Transverse colon (tissue), 4 donors: Measurements from ENCODE around the gene AP1S2. TPM values are rescaled to one million over a fixed set of nuclear protein-coding genes. Genes with fewer than 3 reads are reported as not detected.
"Not testable (repeated sequence)": the region's sequence is repeated elsewhere in the genome, so short reads cannot be mapped to it uniquely, and the experiment has no call there.

Experiments
- DNase-seq: peaks from one replicate; pipeline ENCODE4 v3.0.0-alpha.2; 2019
- H3K27ac ChIP-seq, 4 donors: fragments of 200-600 bp; sonication (generic); 2 replicates each; pipeline ENCODE4 v1.5.1; 2016 to 2018; ENCODE audit warnings: inconsistent platforms in 4 of 4
- H3K27me3 ChIP-seq: fragments of 200-600 bp; sonication (generic); 2 replicates; pipeline ENCODE4 v1.5.1; 2017; ENCODE audit warnings: inconsistent platforms
- H3K36me3 ChIP-seq, 4 donors: fragments of 200-600 bp; sonication (generic); 2 replicates each; pipeline ENCODE4 v1.5.1; 2017 to 2019; ENCODE audit warnings: inconsistent platforms in 4 of 4
- H3K4me1 ChIP-seq, 4 donors: fragments of 200-600 bp; sonication (generic); 2 replicates each; pipeline ENCODE4 v1.5.1; 2017 to 2020; ENCODE audit warnings: inconsistent platforms in 4 of 4
- H3K4me3 ChIP-seq, 4 donors: fragments of 200-600 bp; sonication (generic); 1 replicate in 1 of 4; 2 replicates in 3 of 4; pipeline versions ENCODE4 v1.5.1 to v1.6.1; 2017 to 2019; ENCODE audit warnings: inconsistent platforms in 4 of 4
- H3K9me3 ChIP-seq, 2 donors: fragments of 200-600 bp; sonication (generic); 2 replicates each; pipeline ENCODE4 v1.5.1; 2017 to 2019; ENCODE audit warnings: inconsistent platforms in 2 of 2
- CTCF ChIP-seq, 5 experiments: fragments of 200-600 bp in 3 of 5; fragments of 450-650 bp in 2 of 5; sonication (generic) in 3 of 5; IDR thresholded peaks; 1 replicate in 2 of 5; 2 replicates in 3 of 5; pipeline ENCODE4 v1.5.1; 2016 to 2017; ENCODE audit warnings: antibody characterized with exemption in 5 of 5, inconsistent platforms in 3 of 5, mild to moderate bottlenecking in 2 of 5, moderate library complexity in 1 of 5
- EP300 ChIP-seq: sonication (generic); formaldehyde crosslinking; IDR thresholded peaks from one replicate; pipeline ENCODE4 v1.6.1; 2017; ENCODE audit warnings: antibody characterized with exemption, low read depth
- POLR2A ChIP-seq: fragments of 450-650 bp; IDR thresholded peaks from one replicate; pipeline ENCODE4 v1.6.1; 2016; ENCODE audit warnings: antibody characterized with exemption, mild to moderate bottlenecking, moderate library complexity
- POLR2AphosphoS5 ChIP-seq, 3 donors: sonication (generic); formaldehyde crosslinking; IDR thresholded peaks; one replicate each; pipeline ENCODE4 v1.6.1; 2016; ENCODE audit warnings: antibody characterized with exemption in 3 of 3
- WGBS, 2 donors: methylation state at CpG; one replicate each; pipeline ENCODE4 v1.1.5; 2018; ENCODE audit warnings: low coverage in 1 of 2; 5-methylcytosine and 5-hydroxymethylcytosine counted together
- in situ Hi-C, 4 donors: fragments of 200-750 bp; cut with MboI; loops; one replicate each; pipeline versions ENCODE4 v1.15.0 to v1.15.1; 2017; ENCODE audit warnings: low sequenced_read_pairs in 3 of 4, low pct_ligation_motif_present in 1 of 4, low pct_unique_long_range_greater_than_20kb in 1 of 4
- intact Hi-C: fragments of 100-400 bp; cut with DNase I; formaldehyde crosslinking; loops from one replicate; pipeline ENCODE4 v1.15.1; 2023; ENCODE audit warnings: low total_unique reads
- total RNA-seq, 4 donors: library from RNA; depleted of rRNA; stranded (reverse); fragments of >200 nt; gene quantifications; one replicate each; pipeline ENCODE4 v1.1.0, GENCODE V29; 2016

Gene AP1S2
- total RNA-seq, 4 donors from 2014 or later = 26.2 to 27.6 (median 26.7) TPM

GRCh38 chrX:15882704-15883539, 28.3 kb upstream of the AP1S2 start:
- in situ Hi-C loops (no loop called here), intact Hi-C loops (no loop called here)
- whole genome bisulfite sequencing, 2 donors = 54% methylated on average over 5 of the region's 5 CpGs; no CpG with 5 or more reads in 1 of the 2 donors
- Histone ChIP-seq H3K4me3 (no peak overlapping the region), H3K36me3 (no peaks in the 10 kb centered on the region), H3K27ac (no peak overlapping the region), H3K4me1 (no peaks in the 10 kb centered on the region), H3K9me3 (no peaks in the 10 kb centered on the region), H3K27me3 (no peaks in the 10 kb centered on the region)
- DNase-seq = no peak
- TF ChIP-seq POLR2A (no peak), CTCF (IDR thresholded peaks at IDR 0.05) (no peak), POLR2AphosphoS5 (IDR thresholded peaks at IDR 0.05) (no peak), EP300 (no peak)

GRCh38 chrX:15881381-15881897, 26.8 kb upstream of the AP1S2 start:
- WGBS, 2 donors = 72 to 100% methylated on average over 1 to 2 of the region's 2 CpGs
- in situ Hi-C loops = no loop called here
- no peaks in the 10 kb centered on the region for H3K9me3 ChIP-seq
- TF ChIP-seq EP300 = no peak
- no peaks in the 10 kb centered on the region for H3K27me3 ChIP-seq
- no peak overlapping the region for H3K27ac ChIP-seq
- H3K4me3 ChIP-seq = no peak overlapping the region
- intact Hi-C loops = no loop called here
- no peak for DNase-seq
- H3K36me3 ChIP-seq = no peaks in the 10 kb centered on the region
- H3K4me1 ChIP-seq = no peaks in the 10 kb centered on the region

GRCh38 chrX:15877914-15878313, 23.3 kb upstream of the AP1S2 start:
- in situ Hi-C loops, DNase-seq, H3K4me1 ChIP-seq, H3K27me3 ChIP-seq, H3K4me3 ChIP-seq, H3K9me3 ChIP-seq, H3K27ac ChIP-seq, H3K36me3 ChIP-seq, intact Hi-C loops: not testable (repeated sequence)
- WGBS, 2 donors = 70% methylated on average over 1 of the region's 1 CpG; no CpG with 5 or more reads in 1 of the 2 donors

GRCh38 chrX:15877380-15877779, 22.8 kb upstream of the AP1S2 start:
- TF ChIP-seq POLR2A (no peak), CTCF (IDR thresholded peaks at IDR 0.05) (no peak), POLR2AphosphoS5 (IDR thresholded peaks at IDR 0.05) (no peak), EP300 (no peak)
- H3K27ac ChIP-seq = no peak overlapping the region
- H3K4me3 ChIP-seq = no peak overlapping the region
- DNase-seq = no peak
- H3K9me3 ChIP-seq = no peaks in the 10 kb centered on the region
- H3K36me3 ChIP-seq = no peaks in the 10 kb centered on the region
- in situ Hi-C loops = no loop called here
- 69 to 100% methylated on average over 1 to 4 of the region's 4 CpGs for WGBS, 2 donors
- no peaks in the 10 kb centered on the region for H3K4me1 ChIP-seq
- H3K27me3 ChIP-seq = no peaks in the 10 kb centered on the region
- intact Hi-C loops = no loop called here

- no peak for TF ChIP-seq POLR2A
- no peak for TF ChIP-seq EP300
- TF ChIP-seq POLR2AphosphoS5 (IDR thresholded peaks at IDR 0.05) = no peak
- TF ChIP-seq CTCF (IDR thresholded peaks at IDR 0.05) = no peak
- WGBS, 2 donors = 51% methylated on average over 3 of the region's 3 CpGs; no CpG with 5 or more reads in 1 of the 2 donors
- no peak overlapping the region for H3K27ac ChIP-seq
- intact Hi-C loops (no loop called here), in situ Hi-C loops (no loop called here)
- H3K27me3 ChIP-seq = no peaks in the 10 kb centered on the region
- no peak overlapping the region for H3K4me3 ChIP-seq
- H3K9me3 ChIP-seq = no peaks in the 10 kb centered on the region
- DNase-seq = no peak
- no peaks in the 10 kb centered on the region for H3K4me1 ChIP-seq
- no peaks in the 10 kb centered on the region for H3K36me3 ChIP-seq
These were observed 20.1 kb upstream of the AP1S2 start for GRCh38 chrX:15874672-15875071.
